GM10248 (cell line): ENCODE data around the gene CTAGE1.

Source experiments
- CTCF ChIA-PET: fragments of 300-600 bp; sonication (Branson Sonifier 250); formaldehyde crosslinking; extraction: SDS; loops from one replicate; lab custom pipeline; 2021; ENCODE audit warnings: antibody characterized with exemption; lab: Yijun Ruan, JAX
- POLR2A ChIA-PET: fragments of 350-650 bp; sonication (Branson Sonifier 250); formaldehyde crosslinking; extraction: SDS; loops from one replicate; lab custom pipeline; 2020; ENCODE audit warnings: antibody characterized with exemption; lab: Yijun Ruan, JAX
- DNase-seq: peaks from one replicate; pipeline ENCODE4 v3.0.0; 2012; ENCODE audit errors: extremely low spot score
- TF ChIP-seq, protein P1 (sequence below): IDR thresholded peaks from 2 replicates; pipeline ENCODE4 v1.5.1; 2012; ENCODE audit warnings: mild to moderate bottlenecking, low read depth; ENCODE audit errors: extremely low read depth, missing control alignments, control extremely low read depth

The CTAGE1 gene

DNA sequence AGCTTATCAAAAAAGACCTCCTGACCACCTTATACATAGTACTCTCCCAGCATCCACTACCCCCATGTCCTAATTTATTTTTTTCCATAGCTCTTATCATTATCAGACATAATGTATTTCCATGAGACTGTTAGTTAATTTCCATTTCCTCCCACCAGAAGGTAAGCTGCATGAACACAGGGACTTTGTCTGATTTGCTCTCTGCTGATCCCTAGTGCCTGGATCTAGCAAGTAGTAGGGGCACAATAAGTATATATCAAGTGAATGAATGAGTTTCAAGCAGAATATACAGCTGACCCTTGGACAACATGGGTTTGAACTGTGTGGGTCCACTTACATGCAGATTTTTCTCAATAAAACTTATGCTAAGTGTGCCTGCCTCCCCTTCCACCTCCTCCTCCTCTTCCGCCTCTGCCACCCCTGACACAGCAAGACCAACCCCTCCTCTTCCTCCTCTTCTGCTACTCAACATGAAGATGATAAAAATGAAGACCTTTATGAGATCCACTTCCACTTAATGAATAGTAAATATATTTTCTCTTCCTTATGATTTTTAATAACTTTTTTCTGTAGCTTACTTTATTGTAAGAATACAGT lies 53.8 kb downstream of the CTAGE1 start:
- ChIA-PET CTCF (interaction anchor here (1.3 kb wide), 1 partner anchor 62 kb away, joined by 3 read pairs; no protein-coding TSS in a partner anchor), POLR2A (no interaction called here)
- TF ChIP-seq, protein P1, sequence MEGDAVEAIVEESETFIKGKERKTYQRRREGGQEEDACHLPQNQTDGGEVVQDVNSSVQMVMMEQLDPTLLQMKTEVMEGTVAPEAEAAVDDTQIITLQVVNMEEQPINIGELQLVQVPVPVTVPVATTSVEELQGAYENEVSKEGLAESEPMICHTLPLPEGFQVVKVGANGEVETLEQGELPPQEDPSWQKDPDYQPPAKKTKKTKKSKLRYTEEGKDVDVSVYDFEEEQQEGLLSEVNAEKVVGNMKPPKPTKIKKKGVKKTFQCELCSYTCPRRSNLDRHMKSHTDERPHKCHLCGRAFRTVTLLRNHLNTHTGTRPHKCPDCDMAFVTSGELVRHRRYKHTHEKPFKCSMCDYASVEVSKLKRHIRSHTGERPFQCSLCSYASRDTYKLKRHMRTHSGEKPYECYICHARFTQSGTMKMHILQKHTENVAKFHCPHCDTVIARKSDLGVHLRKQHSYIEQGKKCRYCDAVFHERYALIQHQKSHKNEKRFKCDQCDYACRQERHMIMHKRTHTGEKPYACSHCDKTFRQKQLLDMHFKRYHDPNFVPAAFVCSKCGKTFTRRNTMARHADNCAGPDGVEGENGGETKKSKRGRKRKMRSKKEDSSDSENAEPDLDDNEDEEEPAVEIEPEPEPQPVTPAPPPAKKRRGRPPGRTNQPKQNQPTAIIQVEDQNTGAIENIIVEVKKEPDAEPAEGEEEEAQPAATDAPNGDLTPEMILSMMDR: no peak
- DNase-seq: no peak
